ENCODE results near the gene THSD4.

DNA sequence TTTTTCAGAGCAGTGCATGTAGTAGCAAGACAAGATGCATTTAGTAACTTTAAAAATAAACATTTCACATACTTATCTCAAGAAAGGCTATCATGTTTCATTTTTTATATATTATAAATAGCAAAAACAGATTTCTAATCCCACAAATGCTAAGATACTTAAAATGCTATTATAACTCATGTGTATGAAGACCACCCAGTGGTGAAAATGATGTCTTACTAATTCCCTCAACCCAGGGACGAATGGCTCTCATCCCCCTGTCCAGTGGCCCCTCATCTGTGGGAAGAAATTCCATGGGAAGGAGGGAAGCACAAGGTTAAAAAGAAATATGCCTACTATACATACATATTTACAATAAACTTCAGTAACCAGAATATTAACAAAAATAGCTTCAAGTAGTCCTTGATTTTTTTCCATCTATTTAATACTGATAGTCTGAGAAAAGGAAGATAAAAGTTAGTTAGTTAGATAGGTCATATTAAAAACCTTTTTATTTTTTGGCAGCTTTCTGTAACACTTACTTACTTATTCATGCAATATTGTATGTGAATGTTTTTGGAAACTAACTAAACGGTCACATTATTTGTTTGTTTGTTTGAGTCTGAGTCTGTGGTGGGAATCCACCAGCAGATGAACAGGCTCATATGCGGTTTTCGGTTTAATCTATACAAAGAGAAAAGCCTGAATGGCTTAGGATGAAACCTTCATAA, 709.9 kb downstream of the THSD4 start:
- TF ChIP-seq, protein P1, sequence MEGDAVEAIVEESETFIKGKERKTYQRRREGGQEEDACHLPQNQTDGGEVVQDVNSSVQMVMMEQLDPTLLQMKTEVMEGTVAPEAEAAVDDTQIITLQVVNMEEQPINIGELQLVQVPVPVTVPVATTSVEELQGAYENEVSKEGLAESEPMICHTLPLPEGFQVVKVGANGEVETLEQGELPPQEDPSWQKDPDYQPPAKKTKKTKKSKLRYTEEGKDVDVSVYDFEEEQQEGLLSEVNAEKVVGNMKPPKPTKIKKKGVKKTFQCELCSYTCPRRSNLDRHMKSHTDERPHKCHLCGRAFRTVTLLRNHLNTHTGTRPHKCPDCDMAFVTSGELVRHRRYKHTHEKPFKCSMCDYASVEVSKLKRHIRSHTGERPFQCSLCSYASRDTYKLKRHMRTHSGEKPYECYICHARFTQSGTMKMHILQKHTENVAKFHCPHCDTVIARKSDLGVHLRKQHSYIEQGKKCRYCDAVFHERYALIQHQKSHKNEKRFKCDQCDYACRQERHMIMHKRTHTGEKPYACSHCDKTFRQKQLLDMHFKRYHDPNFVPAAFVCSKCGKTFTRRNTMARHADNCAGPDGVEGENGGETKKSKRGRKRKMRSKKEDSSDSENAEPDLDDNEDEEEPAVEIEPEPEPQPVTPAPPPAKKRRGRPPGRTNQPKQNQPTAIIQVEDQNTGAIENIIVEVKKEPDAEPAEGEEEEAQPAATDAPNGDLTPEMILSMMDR (conservative IDR thresholded peaks at IDR 0.05): no peak
- no peak for TF ChIP-seq ZFX (IDR thresholded peaks at IDR 0.05)

Data from C4-2B (cell line).